Lower leg skin (tissue), 3 donors: ENCODE measurements around the gene RCAN3.

ENCODE experiments used
- POLR2A ChIP-seq, 2 donors: fragments of 450-650 bp; IDR thresholded peaks; one replicate each; pipeline ENCODE4 v1.6.1; 2016 to 2017; ENCODE audit warnings: antibody characterized with exemption in 2 of 2, mild to moderate bottlenecking in 1 of 2, moderate library complexity in 1 of 2
- TF ChIP-seq, protein P1 (sequence below), 3 donors: fragments of 450-650 bp; IDR thresholded peaks; one replicate each; pipeline ENCODE4 v1.5.1; 2016; ENCODE audit warnings: antibody characterized with exemption in 3 of 3, mild to moderate bottlenecking in 3 of 3, moderate library complexity in 2 of 3

DNA sequence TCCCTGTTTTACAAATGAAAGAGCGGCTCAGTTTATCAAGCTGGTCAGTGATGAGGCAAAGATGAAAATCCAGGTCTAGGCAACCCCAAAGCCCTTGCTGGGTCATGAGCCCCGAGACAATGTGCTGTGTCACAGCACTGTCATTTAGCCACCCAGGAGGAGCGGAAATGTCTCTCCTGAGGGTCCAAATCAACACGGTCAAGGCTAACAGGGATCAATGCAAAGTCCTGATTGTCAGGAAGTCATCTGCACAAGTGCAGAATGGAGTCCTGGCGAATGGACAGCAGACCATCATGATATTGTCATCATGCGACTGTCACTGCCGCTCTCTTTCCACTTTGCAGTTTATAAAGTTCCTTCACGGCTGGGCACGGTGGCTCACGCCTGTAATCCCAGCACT lies 83.5 kb downstream of the RCAN3 start:
- TF ChIP-seq, protein P1, sequence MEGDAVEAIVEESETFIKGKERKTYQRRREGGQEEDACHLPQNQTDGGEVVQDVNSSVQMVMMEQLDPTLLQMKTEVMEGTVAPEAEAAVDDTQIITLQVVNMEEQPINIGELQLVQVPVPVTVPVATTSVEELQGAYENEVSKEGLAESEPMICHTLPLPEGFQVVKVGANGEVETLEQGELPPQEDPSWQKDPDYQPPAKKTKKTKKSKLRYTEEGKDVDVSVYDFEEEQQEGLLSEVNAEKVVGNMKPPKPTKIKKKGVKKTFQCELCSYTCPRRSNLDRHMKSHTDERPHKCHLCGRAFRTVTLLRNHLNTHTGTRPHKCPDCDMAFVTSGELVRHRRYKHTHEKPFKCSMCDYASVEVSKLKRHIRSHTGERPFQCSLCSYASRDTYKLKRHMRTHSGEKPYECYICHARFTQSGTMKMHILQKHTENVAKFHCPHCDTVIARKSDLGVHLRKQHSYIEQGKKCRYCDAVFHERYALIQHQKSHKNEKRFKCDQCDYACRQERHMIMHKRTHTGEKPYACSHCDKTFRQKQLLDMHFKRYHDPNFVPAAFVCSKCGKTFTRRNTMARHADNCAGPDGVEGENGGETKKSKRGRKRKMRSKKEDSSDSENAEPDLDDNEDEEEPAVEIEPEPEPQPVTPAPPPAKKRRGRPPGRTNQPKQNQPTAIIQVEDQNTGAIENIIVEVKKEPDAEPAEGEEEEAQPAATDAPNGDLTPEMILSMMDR (IDR thresholded peaks at IDR 0.05) = no peak
- no peak for TF ChIP-seq POLR2A (IDR thresholded peaks at IDR 0.05)
